GM21390 (cell line): ENCODE measurements around the gene LRP1B.

Experiments used
- ATAC-seq: cut with Tn5 transposase; IDR thresholded peaks from one replicate; pipeline ENCODE4 v1.9.1; 2021; ENCODE audit not compliant: unreplicated experiment

Gene LRP1B

GRCh38 chr2:142042536-142043199, 88.1 kb downstream of the LRP1B start:
- no peak for ATAC-seq

GRCh38 chr2:142041996-142042395, 88.8 kb downstream of the LRP1B start:
- ATAC-seq, result no peak

- no peak for ATAC-seq
These were observed 89.7 kb downstream of the LRP1B start for GRCh38 chr2:142041105-142041504.

- no peak for ATAC-seq
These were observed 90.3 kb downstream of the LRP1B start for GRCh38 chr2:142040556-142040955.

GRCh38 chr2:142038826-142039225, 92.0 kb downstream of the LRP1B start:
- ATAC-seq, result no peak

GRCh38 chr2:142037744-142038143, 93.1 kb downstream of the LRP1B start:
- no peak for ATAC-seq

GRCh38 chr2:142037066-142037465, 93.8 kb downstream of the LRP1B start:
- ATAC-seq, result no peak

- no peak for ATAC-seq
These were observed 97.4 kb downstream of the LRP1B start for GRCh38 chr2:142033393-142033792.

- no peak for ATAC-seq
These were observed 99.2 kb downstream of the LRP1B start for GRCh38 chr2:142031656-142032055.

GRCh38 chr2:142030735-142031134, 100.1 kb downstream of the LRP1B start:
- ATAC-seq, result no peak

- no peak for ATAC-seq
These were observed 100.8 kb downstream of the LRP1B start for GRCh38 chr2:142029974-142030373.

GRCh38 chr2:142025394-142025793, 105.4 kb downstream of the LRP1B start:
- ATAC-seq, result no peak

- no peak for ATAC-seq
These were observed 110.4 kb downstream of the LRP1B start for GRCh38 chr2:142020368-142020767.

GRCh38 chr2:142014536-142014935, 116.3 kb downstream of the LRP1B start:
- no peak for ATAC-seq

GRCh38 chr2:142012797-142013196, 118.0 kb downstream of the LRP1B start:
- no peak for ATAC-seq

- ATAC-seq, result no peak
These were observed 120.1 kb downstream of the LRP1B start for GRCh38 chr2:142010477-142011270.

- no peak for ATAC-seq
These were observed 122.6 kb downstream of the LRP1B start for GRCh38 chr2:142008135-142008744.

- ATAC-seq, result no peak
These were observed 136.8 kb downstream of the LRP1B start for GRCh38 chr2:141994066-141994465.

- ATAC-seq, result no peak
These were observed 138.1 kb downstream of the LRP1B start for GRCh38 chr2:141992695-141993094.

- no peak for ATAC-seq
These were observed 162.4 kb downstream of the LRP1B start for GRCh38 chr2:141968433-141968832.

GRCh38 chr2:141967980-141968379, 162.8 kb downstream of the LRP1B start:
- ATAC-seq, result no peak

- no peak for ATAC-seq
These were observed 163.3 kb downstream of the LRP1B start for GRCh38 chr2:141967503-141967902.
